Measurements from ENCODE around the gene PPP6R3. TPM values are rescaled to one million over a fixed set of nuclear protein-coding genes. Genes with fewer than 3 reads are reported as not detected.

PPP6R3 gene
- total RNA-seq, 1 experiment from 2014 or later = 122 TPM

DNA sequence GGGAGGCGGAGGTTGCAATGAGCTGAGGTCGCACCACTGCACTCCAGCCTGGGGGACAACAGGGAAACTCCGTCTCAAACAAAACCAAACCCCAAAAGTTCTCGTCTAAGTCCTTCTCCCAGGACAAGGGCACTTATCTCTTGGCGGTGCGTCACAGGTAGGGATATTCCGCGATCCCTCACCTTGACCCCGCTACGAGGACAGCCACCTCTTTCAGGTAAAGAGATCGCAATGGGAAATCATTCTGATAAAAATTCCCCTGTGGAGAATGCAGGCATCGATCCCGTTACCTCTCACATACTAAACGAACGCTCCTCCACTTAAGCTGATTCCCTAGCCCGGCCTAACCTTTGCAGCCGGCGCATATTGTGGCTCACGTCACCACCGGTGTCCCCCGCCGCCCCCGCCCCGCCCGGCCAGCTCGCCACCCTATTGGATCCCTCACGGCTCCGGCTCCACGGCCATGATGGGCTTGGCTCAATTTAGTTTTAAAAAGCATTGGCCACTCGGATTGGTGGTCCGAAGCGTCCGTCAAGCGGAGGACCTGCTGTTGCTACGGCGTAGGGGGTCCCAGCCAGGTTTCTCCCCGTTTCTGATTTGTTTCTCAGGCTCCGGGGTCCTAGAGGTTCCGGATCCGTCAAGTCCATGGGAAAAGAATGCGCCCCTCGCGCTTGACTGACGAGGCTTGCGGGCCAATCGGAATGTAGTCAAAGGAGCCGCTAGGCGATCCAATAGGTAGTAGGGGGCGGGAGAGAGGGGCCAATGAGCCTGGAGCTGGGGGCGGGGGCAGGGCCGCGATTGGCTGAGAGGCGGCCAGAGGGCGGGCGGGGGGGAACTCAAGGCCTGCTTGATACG is 439 bp upstream of the PPP6R3 start:
- peak overlapping the region; percentile 94 for H3K27ac Mint-ChIP-seq (ENCODE audit: unreplicated experiment)
- DNase-seq = peak; percentile 96
- H3K27me3 Mint-ChIP-seq (ENCODE audit: unreplicated experiment) = no peaks in the 10 kb centered on the region
- TF ChIP-seq CTCF (IDR thresholded peaks at IDR 0.05; ENCODE audit: unreplicated experiment) = no peak
- CTCF ChIA-PET = interaction anchor here (0.5 to 1.4 kb wide), 5 partner anchors 12 to 694 kb away, joined by 3 to 5 read pairs (median 4); no protein-coding TSS in a partner anchor
- H3K4me3 Mint-ChIP-seq (ENCODE audit: low read depth, unreplicated experiment) = peak overlapping the region; percentile 90
- TSS peak; percentile 100 for BruUV-seq (replicated peaks)
- H3K9me3 Mint-ChIP-seq (ENCODE audit: low read depth, unreplicated experiment) = no peaks in the 10 kb centered on the region
- peaks cover 37% of the 10 kb centered on the region for H3K36me3 Mint-ChIP-seq (ENCODE audit: insufficient read depth, unreplicated experiment)
- intact Hi-C loops (cut with micrococcal nuclease; ENCODE audit: unreplicated experiment) = no loop called here
- peaks cover 23% of the 10 kb centered on the region for H3K4me1 Mint-ChIP-seq (ENCODE audit: low read depth, unreplicated experiment)

DNA sequence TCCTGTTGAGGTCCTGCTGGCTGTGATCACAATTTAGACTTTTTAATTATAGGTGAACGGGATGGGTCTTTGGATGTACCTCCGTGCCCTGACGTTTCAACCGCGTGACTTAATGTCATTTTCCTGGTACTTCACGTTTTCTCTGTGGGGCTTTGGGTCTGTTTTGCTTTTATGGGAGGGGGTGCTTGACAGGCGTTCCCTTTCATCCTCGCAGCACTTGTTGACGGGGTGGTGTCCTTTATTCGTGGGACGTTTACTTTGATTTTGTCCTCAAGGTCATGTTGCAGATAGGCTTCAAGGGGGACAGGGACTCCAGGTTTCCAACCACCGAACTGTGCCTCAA is 994 bp downstream of the PPP6R3 start:
- H3K4me3 Mint-ChIP-seq (ENCODE audit: low read depth, unreplicated experiment) = peak overlapping the region; percentile 90
- peak overlapping the region; percentile 79 for H3K27ac Mint-ChIP-seq (ENCODE audit: unreplicated experiment)
- TF ChIP-seq CTCF (IDR thresholded peaks at IDR 0.05; ENCODE audit: unreplicated experiment) = no peak
- H3K9me3 Mint-ChIP-seq (ENCODE audit: low read depth, unreplicated experiment) = no peaks in the 10 kb centered on the region
- intact Hi-C loops (cut with micrococcal nuclease; ENCODE audit: unreplicated experiment) = no loop called here
- no peak for DNase-seq
- H3K27me3 Mint-ChIP-seq (ENCODE audit: unreplicated experiment) = no peaks in the 10 kb centered on the region
- no TSS peak for BruUV-seq (replicated peaks)
- CTCF ChIA-PET = interaction anchor here (0.6 kb wide), 1 partner anchor 290 kb away, joined by 3 read pairs; no protein-coding TSS in a partner anchor
- H3K4me1 Mint-ChIP-seq (ENCODE audit: low read depth, unreplicated experiment) = peaks cover 21% of the 10 kb centered on the region
- peaks cover 37% of the 10 kb centered on the region for H3K36me3 Mint-ChIP-seq (ENCODE audit: insufficient read depth, unreplicated experiment)

DNA sequence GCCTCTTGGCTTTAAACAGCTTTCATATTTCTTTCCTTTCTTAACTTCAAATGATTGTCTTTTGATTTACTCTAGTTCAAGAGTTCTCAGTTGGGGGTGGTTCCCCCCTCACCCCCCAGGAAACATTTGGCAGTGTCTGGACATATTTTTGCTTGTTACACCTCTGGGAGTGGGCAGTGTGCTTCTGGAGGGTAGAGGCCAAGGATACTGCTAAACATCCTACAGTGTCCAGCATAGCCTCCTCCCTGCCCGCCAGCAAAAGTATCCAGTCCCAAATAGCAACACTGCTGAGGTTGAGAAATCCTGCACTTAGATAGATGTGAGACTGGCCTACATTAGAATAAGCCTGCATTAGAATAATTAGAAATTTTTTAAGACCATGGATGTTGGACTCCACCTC is 3.2 kb downstream of the PPP6R3 start:
- Mint-ChIP-seq H3K36me3 (ENCODE audit: insufficient read depth, unreplicated experiment) (peaks cover 44% of the 10 kb centered on the region), H3K4me1 (ENCODE audit: low read depth, unreplicated experiment) (peaks cover 38% of the 10 kb centered on the region), H3K27ac (ENCODE audit: unreplicated experiment) (no peak overlapping the region), H3K27me3 (ENCODE audit: unreplicated experiment) (no peaks in the 10 kb centered on the region), H3K4me3 (ENCODE audit: low read depth, unreplicated experiment) (peak overlapping the region; percentile 90), H3K9me3 (ENCODE audit: low read depth, unreplicated experiment) (no peaks in the 10 kb centered on the region)
- intact Hi-C loops (cut with micrococcal nuclease; ENCODE audit: unreplicated experiment) = no loop called here
- no TSS peak for BruUV-seq (replicated peaks)
- no peak for TF ChIP-seq CTCF (IDR thresholded peaks at IDR 0.05; ENCODE audit: unreplicated experiment)
- CTCF ChIA-PET = interaction anchor here (0.8 kb wide), 1 partner anchor 45 kb away, joined by 6 read pairs; no protein-coding TSS in a partner anchor
- DNase-seq = no peak

DNA sequence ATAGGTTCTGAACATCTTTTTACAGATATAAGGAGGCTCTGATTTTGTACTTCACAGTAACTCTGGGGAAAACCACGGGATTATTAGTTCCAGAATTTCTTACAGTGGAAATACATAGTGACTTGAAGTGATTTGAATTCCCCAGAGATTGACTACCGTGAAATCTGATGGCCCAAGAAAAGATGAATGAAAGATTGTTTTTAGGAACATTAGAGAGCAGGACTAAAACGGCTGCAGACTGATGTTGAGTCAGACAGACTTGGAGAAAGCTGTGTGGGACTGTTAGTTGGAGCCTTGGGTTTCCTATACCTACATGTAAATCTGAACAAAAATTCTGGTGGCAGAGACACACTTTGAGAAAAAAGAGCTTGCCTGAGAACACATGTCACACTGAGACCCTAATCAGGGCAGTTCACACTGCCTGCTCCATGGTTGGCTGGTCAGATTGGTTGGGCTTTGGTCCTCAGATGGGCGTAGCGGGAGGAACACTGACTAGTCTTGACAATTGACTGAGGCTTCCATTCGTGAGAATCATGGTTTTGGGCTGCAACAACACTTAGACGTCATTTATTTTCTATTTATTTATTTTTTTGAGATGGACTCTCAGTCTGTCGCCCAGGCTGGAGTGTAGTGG is 6.8 kb downstream of the PPP6R3 start:
- no peak overlapping the region for H3K4me3 Mint-ChIP-seq (ENCODE audit: low read depth, unreplicated experiment)
- no peak overlapping the region for H3K27ac Mint-ChIP-seq (ENCODE audit: unreplicated experiment)
- DNase-seq = no peak
- no TSS peak for BruUV-seq (replicated peaks)
- H3K9me3 Mint-ChIP-seq (ENCODE audit: low read depth, unreplicated experiment) = no peaks in the 10 kb centered on the region
- no peaks in the 10 kb centered on the region for H3K27me3 Mint-ChIP-seq (ENCODE audit: unreplicated experiment)
- CTCF ChIA-PET = interaction anchor here (0.6 kb wide), 1 partner anchor 45 kb away, joined by 3 read pairs; no protein-coding TSS in a partner anchor
- intact Hi-C loops (cut with micrococcal nuclease; ENCODE audit: unreplicated experiment) = no loop called here
- peaks cover 18% of the 10 kb centered on the region for H3K36me3 Mint-ChIP-seq (ENCODE audit: insufficient read depth, unreplicated experiment)
- peaks cover 72% of the 10 kb centered on the region for H3K4me1 Mint-ChIP-seq (ENCODE audit: low read depth, unreplicated experiment)
- no peak for TF ChIP-seq CTCF (IDR thresholded peaks at IDR 0.05; ENCODE audit: unreplicated experiment)
